Stimulated activated CD4-positive, alpha-beta T cell treated with anti-CD3 and anti-CD28 coated beads, TNF-alpha, amount 100 ng/mL, for 48 hours (primary cell): ENCODE measurements around the gene SPG11.

Experiments
- DNase-seq, 3 donors: peaks; one replicate each; pipeline ENCODE4 v3.0.0-alpha.2; 2020; ENCODE audit warnings: low read depth in 3 of 3

Gene SPG11

GRCh38 chr15:44682809-44683682 lies 19.6 kb upstream of the SPG11 start:
- peak; percentile 52 to 72 (median 64) for DNase-seq

GRCh38 chr15:44682211-44682610 lies 18.7 kb upstream of the SPG11 start:
- DNase-seq = no peak

- DNase-seq = no peak
These were observed 13.2 kb upstream of the SPG11 start for GRCh38 chr15:44676676-44677075.

GRCh38 chr15:44675911-44676310 lies 12.4 kb upstream of the SPG11 start:
- no peak for DNase-seq

GRCh38 chr15:44673639-44674038 lies 10.2 kb upstream of the SPG11 start:
- no peak for DNase-seq

GRCh38 chr15:44670087-44670950 lies 6.9 kb upstream of the SPG11 start:
- no peak for DNase-seq

- DNase-seq = no peak
These were observed 5.5 kb upstream of the SPG11 start for GRCh38 chr15:44668921-44669320.

GRCh38 chr15:44667039-44667360 lies 3.5 kb upstream of the SPG11 start:
- no peak for DNase-seq

- DNase-seq = no peak
These were observed 3.0 kb upstream of the SPG11 start for GRCh38 chr15:44666210-44667038.

GRCh38 chr15:44662478-44663409 lies 718 bp downstream of the SPG11 start:
- peak; percentile 60 to 81 (median 60) for DNase-seq

GRCh38 chr15:44661576-44661975 lies 1.9 kb downstream of the SPG11 start:
- no peak for DNase-seq

GRCh38 chr15:44659056-44659455 lies 4.4 kb downstream of the SPG11 start:
- DNase-seq = no peak

GRCh38 chr15:44657378-44657777 lies 6.1 kb downstream of the SPG11 start:
- DNase-seq = no peak

- no peak for DNase-seq
These were observed 6.5 kb downstream of the SPG11 start for GRCh38 chr15:44656913-44657312.

- no peak for DNase-seq
These were observed 7.2 kb downstream of the SPG11 start for GRCh38 chr15:44656298-44656697.

- no peak for DNase-seq
These were observed 8.6 kb downstream of the SPG11 start for GRCh38 chr15:44654858-44655257.

- no peak for DNase-seq
These were observed 15.8 kb downstream of the SPG11 start for GRCh38 chr15:44647637-44648036.

GRCh38 chr15:44647036-44647435 lies 16.4 kb downstream of the SPG11 start:
- no peak for DNase-seq

- DNase-seq = no peak
These were observed 17.0 kb downstream of the SPG11 start for GRCh38 chr15:44646460-44646859.

GRCh38 chr15:44641651-44642050 lies 21.8 kb downstream of the SPG11 start:
- DNase-seq = no peak

- no peak for DNase-seq
These were observed 26.5 kb downstream of the SPG11 start for GRCh38 chr15:44636976-44637375.
